HG02970 (cell line): ENCODE results near the gene SBNO2.

ENCODE experiments used
- ATAC-seq: cut with Tn5 transposase; IDR thresholded peaks from one replicate; pipeline ENCODE4 v1.9.1; 2021; ENCODE audit warnings: mild to moderate bottlenecking, moderate library complexity, moderate number of reproducible peaks; ENCODE audit not compliant: unreplicated experiment, low FRiP score

Gene SBNO2

GRCh38 chr19:1170938-1171754 lies 2.9 kb downstream of the SBNO2 start:
- ATAC-seq, result no peak

- ATAC-seq, result no peak
Measured at GRCh38 chr19:1169921-1170885, 3.9 kb downstream of the SBNO2 start.

GRCh38 chr19:1169411-1169791 lies 4.7 kb downstream of the SBNO2 start:
- ATAC-seq, result no peak

- no peak for ATAC-seq
Measured at GRCh38 chr19:1168572-1169410, 5.3 kb downstream of the SBNO2 start.

GRCh38 chr19:1167687-1168571 lies 6.1 kb downstream of the SBNO2 start:
- ATAC-seq, result no peak

- no peak for ATAC-seq
Measured at GRCh38 chr19:1166872-1167573, 7.0 kb downstream of the SBNO2 start.

GRCh38 chr19:1164684-1165531 lies 9.2 kb downstream of the SBNO2 start:
- no peak for ATAC-seq

- no peak for ATAC-seq
Measured at GRCh38 chr19:1163934-1164683, 10.0 kb downstream of the SBNO2 start.

GRCh38 chr19:1163283-1163933 lies 10.7 kb downstream of the SBNO2 start:
- ATAC-seq, result no peak

- ATAC-seq, result no peak
Measured at GRCh38 chr19:1162404-1163282, 11.4 kb downstream of the SBNO2 start.

- ATAC-seq, result no peak
Measured at GRCh38 chr19:1161716-1162115, 12.4 kb downstream of the SBNO2 start.

- ATAC-seq, result no peak
Measured at GRCh38 chr19:1159864-1160595, 14.0 kb downstream of the SBNO2 start.

- ATAC-seq, result no peak
Measured at GRCh38 chr19:1158885-1159448, 15.1 kb downstream of the SBNO2 start.

GRCh38 chr19:1157931-1158884 lies 15.9 kb downstream of the SBNO2 start:
- ATAC-seq, result no peak
